Germinal center (tissue), 1 donor: ENCODE measurements around the gene TM9SF4.
"Not testable (repeated sequence)": the region's sequence is repeated elsewhere in the genome, so short reads cannot be mapped to it uniquely, and the experiment has no call there.

Source experiments
- DNase-seq: peaks from one replicate; pipeline ENCODE4 v3.0.0; 2012; ENCODE audit warnings: mixed read lengths, low spot score

Gene TM9SF4

DNA sequence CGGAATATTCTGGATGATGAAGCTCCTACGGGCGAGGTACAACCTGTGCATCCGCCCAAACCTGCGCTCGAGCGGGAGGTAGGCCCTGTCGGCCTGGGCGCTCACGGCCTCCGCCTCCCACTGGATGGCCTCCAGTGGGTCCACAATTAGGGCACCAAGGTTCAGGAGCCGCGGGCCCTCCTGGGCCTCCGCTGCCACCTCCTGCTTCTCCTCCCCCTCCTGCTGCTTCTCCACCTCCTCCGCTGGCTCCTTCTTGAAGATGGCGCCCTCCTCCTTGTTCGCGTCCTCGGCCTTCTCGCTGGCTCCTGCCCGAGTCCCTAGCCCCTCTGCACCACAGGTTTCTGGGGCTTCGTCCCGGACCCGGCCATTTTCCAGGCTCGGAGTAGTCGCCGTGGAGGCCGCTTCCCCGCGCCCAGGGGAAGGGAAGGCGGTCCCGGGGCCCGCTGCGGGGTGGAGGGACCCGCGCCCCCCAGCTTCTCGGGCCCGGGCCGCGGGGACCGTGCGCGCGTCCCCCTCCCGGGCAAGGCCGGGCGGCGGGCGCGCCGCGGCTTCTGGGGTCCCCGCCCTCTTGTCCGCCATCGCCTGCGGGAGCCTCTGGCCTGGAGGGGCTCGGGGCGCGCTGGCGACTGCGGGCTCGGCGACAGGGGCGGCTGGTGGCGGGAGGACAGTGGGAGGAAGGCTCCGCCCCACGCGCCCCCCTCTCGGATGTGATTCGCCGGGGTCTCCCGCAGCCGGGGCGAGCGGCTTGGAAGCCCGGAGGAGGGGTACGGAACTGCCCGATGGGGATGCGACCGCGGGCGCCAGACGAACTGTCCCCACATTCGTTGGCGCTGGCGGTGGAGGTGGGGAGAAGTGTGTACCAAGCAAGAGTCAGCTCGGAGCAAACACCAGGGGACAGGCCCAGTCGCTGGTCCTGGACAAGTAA lies 80.4 kb downstream of the TM9SF4 start:
- peak; percentile 41 for DNase-seq

DNA sequence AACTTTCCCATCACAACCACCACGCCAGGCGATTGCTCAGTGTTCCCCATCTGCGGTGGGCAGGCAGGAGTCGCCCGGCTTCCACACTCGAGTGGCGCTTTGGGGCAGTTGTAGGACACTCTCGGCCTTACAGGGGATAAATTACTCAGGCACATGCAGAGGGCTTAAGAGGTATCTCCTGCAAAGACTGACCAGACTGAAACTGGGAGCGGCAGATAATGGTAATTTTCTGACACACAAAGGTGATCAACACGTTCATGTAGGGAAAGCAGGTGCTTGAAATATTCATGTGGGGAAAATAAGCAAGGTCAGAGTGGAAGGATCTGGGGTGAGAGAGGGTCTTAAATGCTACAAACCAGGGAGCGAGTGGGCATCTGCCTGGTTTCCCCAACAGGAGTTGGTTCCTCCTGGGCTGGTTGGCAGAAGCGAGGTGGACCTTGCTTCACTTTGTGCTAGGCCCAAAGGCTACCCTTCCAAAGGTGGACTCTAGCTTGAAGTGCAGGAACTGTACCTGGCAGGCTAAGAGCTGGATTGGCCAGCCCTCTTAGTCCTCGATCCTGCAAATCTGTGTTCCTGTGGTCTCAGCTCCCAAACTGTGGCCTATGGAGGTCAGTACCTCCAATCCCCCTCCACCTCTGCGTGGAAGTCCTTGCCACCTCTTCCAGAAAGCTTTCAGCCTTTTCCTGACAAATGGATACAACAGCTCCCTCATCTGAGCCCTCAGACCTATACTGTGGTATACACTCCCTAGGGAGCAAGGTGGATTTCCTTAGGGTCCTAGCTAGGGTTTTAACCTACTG lies 81.3 kb downstream of the TM9SF4 start:
- no peak for DNase-seq

- DNase-seq = no peak
These were observed 81.9 kb downstream of the TM9SF4 start for GRCh38 chr20:32191422-32191821.

DNA sequence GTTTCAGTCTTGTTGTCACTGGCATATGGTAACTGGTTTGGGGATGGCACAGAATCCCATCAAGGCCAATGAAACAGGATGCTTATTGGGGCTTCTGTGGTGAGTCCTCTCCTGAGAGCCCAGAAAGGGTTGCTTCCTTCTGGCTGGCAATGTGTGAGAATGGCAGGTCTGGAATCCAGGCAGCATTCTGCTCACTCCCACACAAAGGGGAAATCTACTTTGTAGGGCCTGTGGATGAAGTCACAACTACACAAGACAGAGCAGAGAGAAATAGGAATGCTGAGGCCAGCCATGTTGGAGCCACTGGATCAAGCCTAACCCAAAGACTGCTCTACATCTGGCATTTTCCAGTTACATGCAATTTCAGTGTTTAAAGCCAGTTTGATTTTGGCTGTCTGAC lies 82.4 kb downstream of the TM9SF4 start:
- no peak for DNase-seq

- no peak for DNase-seq
These were observed 83.2 kb downstream of the TM9SF4 start for GRCh38 chr20:32192698-32193097.

- not testable (repeated sequence) for DNase-seq
These were observed 83.8 kb downstream of the TM9SF4 start for GRCh38 chr20:32193336-32193735.

DNA sequence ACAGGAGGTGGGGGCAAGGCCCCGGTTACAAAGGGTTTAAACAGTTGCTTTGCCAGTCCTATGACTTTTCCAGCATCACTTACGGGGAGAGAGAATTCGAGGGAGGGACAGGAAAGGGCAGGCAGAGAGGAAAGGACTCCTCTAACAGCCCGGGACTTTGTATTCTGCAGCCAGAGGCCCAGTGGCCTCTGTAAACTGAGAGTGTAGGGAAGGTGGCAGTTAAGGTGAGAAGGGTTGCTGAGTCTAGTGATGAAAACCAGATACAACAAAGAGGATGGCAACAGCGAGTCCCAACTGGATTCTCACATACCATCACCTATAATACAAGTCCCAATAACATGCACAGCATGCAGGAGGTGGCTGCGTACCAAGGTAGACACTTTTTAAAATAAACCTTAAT lies 84.5 kb downstream of the TM9SF4 start:
- DNase-seq = no peak

- no peak for DNase-seq
These were observed 86.1 kb downstream of the TM9SF4 start for GRCh38 chr20:32195581-32195980.

GRCh38 chr20:32196613-32197012 lies 87.1 kb downstream of the TM9SF4 start:
- not testable (repeated sequence) for DNase-seq

DNA sequence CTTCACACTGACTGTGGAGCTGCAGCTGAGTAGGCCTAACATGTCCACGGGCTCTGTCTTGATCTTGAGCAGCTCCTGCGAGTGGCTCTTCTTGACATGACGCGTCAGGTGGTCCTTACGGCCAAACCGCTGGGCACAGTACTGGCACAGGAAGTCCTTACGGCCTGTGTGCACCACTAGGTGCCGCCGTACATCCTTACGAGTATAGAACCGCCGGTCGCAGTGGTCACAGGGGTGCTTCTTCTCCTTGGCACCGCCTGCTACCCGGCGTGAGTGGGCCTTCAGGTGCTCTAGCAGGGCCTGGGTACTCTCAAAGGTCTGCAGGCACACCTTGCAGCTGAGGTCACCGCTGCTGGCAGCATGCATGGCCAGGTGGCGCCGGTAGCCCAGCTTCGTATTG lies 87.6 kb downstream of the TM9SF4 start:
- not testable (repeated sequence) for DNase-seq

DNA sequence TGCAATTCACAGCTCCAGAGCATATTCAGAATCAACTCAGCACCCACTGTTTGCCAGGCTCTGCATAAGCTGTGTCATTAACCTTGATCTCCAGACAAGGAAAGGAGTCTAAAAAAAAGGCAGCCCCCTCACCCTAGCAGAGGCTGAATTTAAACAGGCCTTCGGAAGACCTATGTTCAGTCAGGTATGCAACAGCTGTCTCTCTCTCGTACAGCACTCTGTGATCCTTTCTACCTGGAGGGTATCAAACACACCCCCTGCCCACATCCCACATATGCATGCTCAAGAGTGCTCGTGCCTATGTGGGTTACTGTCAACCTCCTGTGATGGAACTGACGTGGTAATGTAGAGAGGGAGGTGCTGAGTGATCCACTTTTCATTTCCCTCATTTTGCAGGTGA lies 89.5 kb downstream of the TM9SF4 start:
- no peak for DNase-seq

DNA sequence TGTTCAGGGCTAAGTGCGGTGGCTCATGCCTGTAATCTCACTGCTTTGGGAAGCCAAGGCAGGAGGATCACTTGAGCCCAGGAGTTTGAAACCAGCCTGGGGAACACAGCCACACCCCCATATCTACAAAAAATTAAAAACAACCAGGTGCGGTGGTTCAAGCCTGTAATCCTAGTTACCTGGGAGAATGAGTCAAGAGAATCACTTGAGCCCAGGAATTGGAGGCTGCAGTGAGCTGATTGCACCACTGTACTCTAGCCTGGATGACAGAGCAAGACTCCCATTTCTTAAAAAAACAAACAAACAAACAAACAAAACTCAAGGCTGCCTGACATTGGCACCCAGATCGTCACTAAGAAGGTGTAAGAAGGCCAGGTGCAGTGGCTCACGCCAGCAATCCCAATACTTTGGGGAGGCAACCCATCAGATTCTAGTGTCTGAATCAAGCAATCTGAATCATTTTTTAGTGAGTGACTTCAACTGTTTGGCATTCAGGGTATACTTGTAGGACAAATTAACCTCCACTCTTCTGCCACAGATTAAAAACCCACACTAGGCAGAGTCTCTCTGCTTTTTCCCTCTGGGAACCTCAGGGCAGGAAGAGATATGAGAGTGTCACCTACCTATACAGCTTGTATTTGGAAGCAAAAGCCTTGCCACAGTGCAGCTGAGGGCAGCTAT lies 91.9 kb downstream of the TM9SF4 start:
- no peak for DNase-seq

DNA sequence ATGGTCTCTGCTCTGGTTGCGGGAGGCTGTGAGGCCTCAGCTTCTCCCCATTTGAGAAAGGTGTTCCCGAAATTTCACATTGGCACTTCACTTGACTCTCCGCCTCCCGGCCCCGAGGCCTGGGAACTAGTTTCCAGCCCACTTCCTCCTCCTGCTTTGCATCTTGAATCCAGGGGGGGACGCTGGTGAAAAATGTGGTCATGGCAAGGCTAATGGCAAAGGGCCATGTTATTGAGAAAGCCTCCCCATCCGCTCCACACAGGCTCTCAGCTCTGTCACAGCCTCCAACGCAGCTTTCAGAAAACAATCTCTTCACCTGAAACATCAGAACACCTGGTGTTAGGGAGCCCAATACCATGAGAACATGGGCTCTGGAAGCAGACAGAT lies 92.5 kb downstream of the TM9SF4 start:
- DNase-seq = no peak

DNA sequence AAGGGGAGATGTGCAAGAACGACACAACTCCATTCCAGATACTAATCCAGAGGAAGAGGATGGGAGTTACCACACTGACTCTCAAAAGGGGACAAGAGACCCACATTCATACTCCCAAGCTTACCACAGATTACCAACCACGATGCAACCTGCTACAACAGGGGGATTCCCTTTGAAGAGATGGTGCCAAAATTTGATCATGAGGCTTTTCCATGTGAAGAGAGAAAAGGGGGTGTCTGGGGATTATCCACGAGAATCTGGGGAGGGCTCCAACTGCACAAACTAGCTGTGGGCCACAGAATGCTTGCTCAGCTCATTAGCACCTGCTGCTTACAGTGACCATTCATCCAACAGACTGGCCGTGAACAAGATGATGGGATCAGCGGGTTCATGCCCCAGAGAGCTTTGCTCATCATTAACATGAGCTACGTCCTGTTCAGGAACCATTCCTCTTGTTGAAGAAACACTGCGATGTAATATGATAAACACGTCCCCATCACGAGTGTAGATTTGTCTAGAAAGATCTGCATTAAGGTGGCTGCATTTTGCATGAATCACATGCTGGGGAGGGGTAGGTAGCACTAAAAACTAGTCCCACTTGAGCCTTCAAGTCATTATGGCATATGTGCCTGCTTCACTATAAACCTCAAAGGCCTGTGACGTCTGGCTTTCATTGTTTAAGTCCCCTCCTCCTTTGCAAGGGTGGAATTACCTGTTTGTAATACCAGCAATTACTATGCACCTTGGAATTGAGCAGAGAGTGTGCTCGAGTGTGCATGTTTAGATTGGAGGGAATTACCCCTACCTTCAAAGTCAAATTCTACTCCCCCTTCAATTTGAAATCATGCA lies 94.1 kb downstream of the TM9SF4 start:
- no peak for DNase-seq

GRCh38 chr20:32204205-32205109 lies 94.9 kb downstream of the TM9SF4 start:
- no peak for DNase-seq

DNA sequence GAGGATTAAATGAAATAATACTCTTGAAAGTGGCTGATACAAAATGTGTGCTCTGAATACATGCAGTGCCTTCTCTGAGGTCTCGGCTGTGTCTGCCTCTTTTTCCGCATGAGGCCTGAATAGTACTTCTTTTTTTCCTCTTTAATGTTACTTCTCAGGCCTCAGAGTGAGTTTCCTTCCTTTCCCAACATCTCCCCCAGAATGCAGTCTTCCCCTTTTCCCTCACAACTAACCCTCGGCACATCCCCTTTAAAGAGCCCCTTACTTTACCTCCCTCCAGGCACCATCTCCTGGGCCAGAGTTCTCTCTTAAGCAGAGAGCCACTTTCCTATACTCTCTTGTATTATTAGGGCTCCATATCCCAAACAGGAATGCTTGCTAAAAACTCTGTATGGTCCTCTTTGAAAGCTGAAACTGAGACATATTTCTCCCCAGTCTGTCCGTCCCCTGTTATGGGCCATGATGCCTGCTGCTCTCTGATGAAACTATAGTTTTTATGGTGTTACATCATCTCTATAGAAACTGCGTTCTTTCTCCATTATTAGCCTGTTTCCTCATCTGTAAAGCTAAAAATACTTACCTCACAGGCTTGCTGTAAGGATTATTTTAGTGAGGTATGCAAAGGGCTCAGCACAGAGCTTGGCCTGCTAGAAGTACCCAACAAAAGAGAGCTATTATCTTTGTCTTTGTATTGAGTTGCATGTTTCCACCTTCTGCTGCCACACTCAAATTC lies 95.8 kb downstream of the TM9SF4 start:
- no peak for DNase-seq

- DNase-seq = peak; percentile 17
These were observed 96.6 kb downstream of the TM9SF4 start for GRCh38 chr20:32205843-32206759.

GRCh38 chr20:32206760-32207625 lies 97.5 kb downstream of the TM9SF4 start:
- no peak for DNase-seq
